AG10803 (cell line): Measurements from ENCODE around the gene SP1.

Experiments
- DNase-seq: peaks from one replicate; pipeline ENCODE4 v3.0.0; 2010; ENCODE audit warnings: low read depth
- H3K4me3 ChIP-seq: 2 replicates; pipeline ENCODE4 v1.5.1; 2011; ENCODE audit warnings: mild to moderate bottlenecking, low read length, control low read depth
- CTCF ChIP-seq: conservative IDR thresholded peaks from 2 replicates; pipeline ENCODE4 v1.5.1; 2011; ENCODE audit warnings: mild to moderate bottlenecking, low read length, control low read depth, inconsistent platforms

The SP1 gene

GRCh38 chr12:53450936-53451335 lies 71.0 kb downstream of the SP1 start:
- DNase-seq = no peak
- TF ChIP-seq CTCF = no peak
- H3K4me3 ChIP-seq = no peak overlapping the region

- DNase-seq = peak; percentile 100
- peak; percentile 91 for TF ChIP-seq CTCF
- H3K4me3 ChIP-seq = peak within 1 kb of the TSS; percentile 91
Measured at GRCh38 chr12:53451661-53452158, 71.7 kb downstream of the SP1 start, which contains the start of gene PCBP2. Gene PCBP2 (plus strand): TSS chr12:53452102. CDS start chr12:53454801, 2,699 bp downstream.

- DNase-seq = peak; percentile 86
- H3K4me3 ChIP-seq = peak overlapping the region; percentile 91
- no peak for TF ChIP-seq CTCF
Measured at GRCh38 chr12:53452159-53453077, 72.4 kb downstream of the SP1 start.

- DNase-seq = no peak
- TF ChIP-seq CTCF = no peak
- peak overlapping the region; percentile 91 for H3K4me3 ChIP-seq
Measured at GRCh38 chr12:53453953-53454640, 74.1 kb downstream of the SP1 start.

GRCh38 chr12:53454707-53455106 lies 74.7 kb downstream of the SP1 start:
- no peak for TF ChIP-seq CTCF
- no peak for DNase-seq
- no peak overlapping the region for H3K4me3 ChIP-seq

- no peak overlapping the region for H3K4me3 ChIP-seq
- DNase-seq = no peak
- TF ChIP-seq CTCF = no peak
Measured at GRCh38 chr12:53456654-53457366, 76.8 kb downstream of the SP1 start.
